ENCODE measurements around the gene C18orf32.

Gene C18orf32

GRCh38 chr18:49467019-49467563, 19.9 kb downstream of the C18orf32 start:
- no peak for TF ChIP-seq CTCF (IDR thresholded peaks at IDR 0.05; ENCODE audit: low read length, missing control alignments)
- H3K4me3 ChIP-seq (replicated peaks; ENCODE audit: low read depth, low read length), result no peak overlapping the region
- DNase-seq (ENCODE audit: low read depth), result no peak

GRCh38 chr18:49464718-49465598, 22.1 kb downstream of the C18orf32 start:
- H3K4me3 ChIP-seq (replicated peaks; ENCODE audit: low read depth, low read length), result no peak overlapping the region
- DNase-seq (ENCODE audit: low read depth), result peak; percentile 49
- no peak for TF ChIP-seq CTCF (IDR thresholded peaks at IDR 0.05; ENCODE audit: low read length, missing control alignments)

GRCh38 chr18:49461602-49461977, 25.4 kb downstream of the C18orf32 start:
- no peak overlapping the region for H3K4me3 ChIP-seq (replicated peaks; ENCODE audit: low read depth, low read length)
- no peak for TF ChIP-seq CTCF (IDR thresholded peaks at IDR 0.05; ENCODE audit: low read length, missing control alignments)
- DNase-seq (ENCODE audit: low read depth), result no peak

GRCh38 chr18:49460976-49461601, 25.9 kb downstream of the C18orf32 start:
- DNase-seq (ENCODE audit: low read depth), result peak; percentile 47
- TF ChIP-seq CTCF (IDR thresholded peaks at IDR 0.05; ENCODE audit: low read length, missing control alignments), result no peak
- H3K4me3 ChIP-seq (replicated peaks; ENCODE audit: low read depth, low read length), result peak overlapping the region; percentile 89

GRCh38 chr18:49459404-49460171, 27.4 kb downstream of the C18orf32 start:
- no peak for DNase-seq (ENCODE audit: low read depth)
- H3K4me3 ChIP-seq (replicated peaks; ENCODE audit: low read depth, low read length), result peak overlapping the region; percentile 89
- no peak for TF ChIP-seq CTCF (IDR thresholded peaks at IDR 0.05; ENCODE audit: low read length, missing control alignments)

GRCh38 chr18:49457616-49458015, 29.4 kb downstream of the C18orf32 start:
- H3K4me3 ChIP-seq (replicated peaks; ENCODE audit: low read depth, low read length), result no peak overlapping the region
- TF ChIP-seq CTCF (IDR thresholded peaks at IDR 0.05; ENCODE audit: low read length, missing control alignments), result no peak
- DNase-seq (ENCODE audit: low read depth), result no peak
